A375 (cell line): Measurements from ENCODE around the gene NIPAL4. TPM values are rescaled to one million over a fixed set of nuclear protein-coding genes. Genes with fewer than 3 reads are reported as not detected.

ENCODE experiments used
- total RNA-seq: library from RNA; depleted of rRNA; stranded (reverse); fragments of >200 nt; shearing (Covaris generic); gene quantifications from 2 replicates; pipeline ENCODE4 v1.2.3, GENCODE V29; 2014; rRNA removed

The NIPAL4 gene
- total RNA-seq, result 0.19 and 0.42 TPM in 2 replicates

DNA sequence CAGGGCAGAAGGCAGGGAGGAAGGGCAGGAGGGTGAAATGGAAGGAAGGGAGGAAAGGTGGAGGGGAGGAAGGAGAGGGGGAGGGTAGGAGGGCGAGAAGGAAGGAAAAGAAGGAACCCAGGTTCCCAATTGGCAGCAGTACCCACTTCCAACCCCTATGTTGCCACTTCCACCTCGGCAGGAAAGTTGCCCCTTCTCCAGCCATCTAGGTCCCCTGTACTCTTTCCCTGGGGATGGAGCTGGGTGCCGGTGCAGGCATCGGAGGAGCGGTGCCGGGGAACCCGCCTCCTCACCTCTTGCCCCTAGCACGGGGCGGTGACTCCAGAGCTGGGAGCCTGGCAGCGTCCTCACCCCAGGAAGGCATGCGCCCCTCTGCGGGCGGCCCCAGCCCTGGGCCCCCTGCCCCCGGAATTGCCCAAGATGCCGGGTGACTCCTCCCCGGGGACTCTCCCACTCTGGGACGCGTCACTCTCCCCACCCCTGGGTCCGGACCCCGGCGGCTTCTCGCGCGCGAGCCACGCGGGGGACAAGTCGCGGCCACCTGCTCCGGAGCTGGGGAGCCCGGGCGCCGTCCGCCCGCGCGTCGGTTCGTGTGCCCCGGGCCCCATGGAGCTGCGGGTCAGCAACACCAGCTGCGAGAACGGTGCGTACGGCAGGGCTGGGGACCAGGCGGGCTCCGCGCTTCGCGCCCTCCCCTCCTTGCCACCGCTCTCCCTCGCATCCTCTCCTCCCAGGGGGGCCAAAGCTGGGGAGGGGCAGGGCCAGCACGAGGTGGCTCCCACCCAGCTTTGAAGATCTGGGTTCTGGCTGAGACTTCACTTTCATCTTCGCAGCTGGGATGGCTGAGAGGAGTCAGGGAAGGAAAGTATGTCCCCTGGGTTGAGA lies at the start of gene NIPAL4:
Gene NIPAL4, plus strand, starts transcription at position 499 of the 885 bp plus-strand sequence. Its CDS starts 108 bp downstream, at position 607.

Other genes starting within 250 kb of the NIPAL4 start
- 8.4 and 14.2 TPM in 2 replicates for gene CYFIP2, start 194.1 kb upstream of the NIPAL4 start, total RNA-seq
- 25.7 and 25.9 TPM in 2 replicates for gene ADAM19, start 115.6 kb downstream of the NIPAL4 start, total RNA-seq
- not detected in 2 replicates for gene SOX30, start 192.2 kb downstream of the NIPAL4 start, total RNA-seq
- gene C5orf52, start 211.3 kb downstream of the NIPAL4 start, total RNA-seq, result not detected in 2 replicates